Choroid plexus epithelial cell (primary cell): ENCODE data around the gene ACER1.

Source experiments
- DNase-seq: peaks from one replicate; pipeline ENCODE4 v3.0.0-alpha.2; 2010; ENCODE audit warnings: low read depth
- H3K4me3 ChIP-seq: 2 replicates; pipeline ENCODE4 v1.5.1; 2011; ENCODE audit warnings: low read depth, mild to moderate bottlenecking, control low read depth, low read length, moderate library complexity
- CTCF ChIP-seq: conservative IDR thresholded peaks from 2 replicates; pipeline ENCODE4 v1.5.1; 2011; ENCODE audit warnings: low read depth, mild to moderate bottlenecking, control low read depth, inconsistent platforms, low read length, moderate library complexity

ACER1 gene

DNA sequence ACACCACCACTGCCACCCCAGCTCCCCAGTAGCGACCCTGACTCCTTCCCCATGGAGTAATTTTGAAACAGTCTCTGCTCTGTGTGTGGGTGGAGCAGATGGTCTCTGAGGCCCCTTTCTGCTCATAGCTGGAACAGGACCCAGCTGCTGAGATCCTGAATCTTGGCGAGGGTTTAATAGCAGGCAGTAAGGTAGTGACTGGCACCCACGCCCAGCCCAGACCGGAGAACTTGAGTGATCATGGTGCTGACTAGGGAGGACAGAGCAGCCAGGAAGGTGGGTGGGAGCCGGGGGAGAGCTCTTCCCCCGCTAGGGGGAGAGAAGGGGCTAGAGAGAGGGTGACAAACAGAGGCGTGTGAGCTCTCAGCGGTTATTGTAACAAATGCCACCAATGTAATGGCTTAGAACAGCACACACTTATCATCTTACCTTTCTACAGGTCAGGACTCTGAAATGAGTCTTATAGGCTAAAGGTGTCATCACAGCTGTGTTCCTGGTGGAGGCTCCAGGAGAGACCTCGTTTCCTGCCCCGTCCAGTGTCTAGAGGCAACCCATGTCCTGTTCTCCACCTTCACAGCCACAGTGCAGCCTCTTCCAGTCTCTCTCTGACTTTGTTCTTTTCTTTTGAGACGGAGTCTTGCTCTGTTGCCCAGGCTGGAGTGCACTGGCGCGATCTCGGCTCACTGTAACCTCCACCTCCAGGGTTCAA, 7.2 kb upstream of the ACER1 start:
- H3K4me3 ChIP-seq: no peak overlapping the region
- DNase-seq: no peak
- TF ChIP-seq CTCF: no peak

DNA sequence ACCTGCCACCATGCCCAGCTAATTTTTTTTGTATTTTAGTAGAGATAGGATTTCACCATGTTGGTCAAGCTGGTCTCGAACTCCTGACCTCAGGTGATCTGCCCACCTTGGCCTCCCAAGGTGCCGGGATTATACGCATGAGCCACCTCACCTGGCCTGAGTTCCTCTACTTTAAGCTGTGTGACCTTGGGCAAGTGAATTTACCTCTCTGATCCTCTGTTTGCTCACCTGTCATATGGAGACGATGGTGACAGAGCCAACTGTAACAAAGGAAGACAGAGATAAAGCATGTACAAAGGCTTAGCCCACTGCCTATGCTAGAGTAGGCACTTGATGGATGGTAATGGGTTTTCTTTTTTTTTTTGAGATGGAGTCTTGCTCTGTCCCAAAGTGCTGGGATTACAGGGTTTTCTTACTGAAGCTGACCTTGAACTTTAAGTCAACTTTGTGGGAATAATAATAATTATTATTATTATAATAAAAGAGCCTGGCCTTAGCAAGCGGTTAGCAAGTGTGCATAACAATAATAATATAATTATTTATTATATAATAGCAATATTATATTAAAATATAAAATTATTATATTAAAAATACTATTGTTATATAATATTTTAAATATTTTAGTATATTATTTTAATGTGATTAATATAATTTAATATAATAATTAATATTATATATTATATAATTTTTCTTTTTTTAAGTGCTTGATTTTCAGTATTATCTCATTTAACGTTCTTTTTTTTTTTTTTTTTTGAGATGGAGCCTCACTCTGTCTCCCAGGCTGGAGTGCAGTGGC, 1.3 kb upstream of the ACER1 start:
- no peak overlapping the region for H3K4me3 ChIP-seq
- DNase-seq: no peak
- no peak for TF ChIP-seq CTCF

- TF ChIP-seq CTCF: no peak
- H3K4me3 ChIP-seq: no peak overlapping the region
- DNase-seq: no peak
Observed at GRCh38 chr19:6326815-6327214, 6.6 kb downstream of the ACER1 start.

DNA sequence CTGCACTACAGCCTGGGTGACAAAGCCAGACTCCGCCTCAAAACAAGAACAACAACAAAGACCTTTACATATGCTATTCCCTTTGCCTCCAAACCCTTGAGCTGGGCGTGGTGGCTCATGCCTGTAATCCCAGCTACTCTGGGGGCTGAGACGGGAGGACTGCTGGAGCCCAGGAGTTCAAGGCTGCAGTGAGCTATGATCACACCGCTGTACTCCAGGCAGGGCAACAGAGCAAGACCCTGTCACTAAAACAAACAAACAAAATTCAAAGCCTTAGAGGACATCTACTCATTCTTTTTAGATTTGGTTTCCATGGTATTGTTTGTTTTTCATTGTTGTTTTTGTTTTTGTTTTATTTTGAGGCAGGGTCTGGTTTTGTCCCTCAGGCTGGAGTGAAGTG, 7.8 kb downstream of the ACER1 start:
- no peak for DNase-seq
- TF ChIP-seq CTCF: no peak
- no peak overlapping the region for H3K4me3 ChIP-seq

GRCh38 chr19:6324757-6325156, 8.7 kb downstream of the ACER1 start:
- H3K4me3 ChIP-seq: no peak overlapping the region
- no peak for DNase-seq
- TF ChIP-seq CTCF: no peak

- H3K4me3 ChIP-seq: no peak overlapping the region
- DNase-seq: no peak
- no peak for TF ChIP-seq CTCF
Observed at GRCh38 chr19:6322284-6322683, 11.1 kb downstream of the ACER1 start.
